WTC11 (cell line): Measurements from ENCODE around the gene WARS2.

Experiments used
- CTCF ChIP-seq: fragments of 200-600 bp; IDR thresholded peaks from 2 replicates; pipeline ENCODE4 v1.8.0; 2022; ENCODE audit warnings: antibody characterized with exemption
- E2F1 ChIP-seq: sonication (generic); formaldehyde crosslinking; IDR thresholded peaks from 2 replicates; pipeline ENCODE4 v1.8.0; 2022; ENCODE audit warnings: mild to moderate bottlenecking, missing genetic modification reagents
- FOXP1 ChIP-seq: sonication (generic); formaldehyde crosslinking; IDR thresholded peaks from 2 replicates; pipeline ENCODE4 v1.8.0; 2022; ENCODE audit warnings: missing genetic modification reagents, mild to moderate bottlenecking, moderate library complexity, borderline replicate concordance
- ZNF512 ChIP-seq: sonication (generic); formaldehyde crosslinking; IDR thresholded peaks from 2 replicates; pipeline ENCODE4 v1.8.1; 2022; ENCODE audit warnings: missing genetic modification reagents, borderline replicate concordance
- ZNF671 ChIP-seq: fragments of 250-450 bp; sonication (Bioruptor Pico); IDR thresholded peaks from 2 replicates; pipeline ENCODE4 v1.8.0; 2021; ENCODE audit warnings: mild to moderate bottlenecking

GRCh38 chr1:119141660-119142059 is 1.2 kb upstream of the WARS2 start:
- TF ChIP-seq E2F1 (CRISPR knock-in tag) = no peak
- no peak for TF ChIP-seq CTCF
- TF ChIP-seq FOXP1 (CRISPR knock-in tag) = no peak
- no peak for TF ChIP-seq ZNF512 (CRISPR knock-in tag)
- no peak for TF ChIP-seq ZNF671
